HTERT RPE-1 (cell line): ENCODE data around the gene FMNL2.
"Not testable (repeated sequence)": the region's sequence is repeated elsewhere in the genome, so short reads cannot be mapped to it uniquely, and the experiment has no call there.

ENCODE experiments used
- in situ Hi-C: fragments of 300-500 bp; cut with MboI; formaldehyde crosslinking; loops from 4 replicates; pipeline ENCODE4 v1.14.3; 2020; ENCODE audit warnings: low sequenced_read_pairs

FMNL2 gene

DNA sequence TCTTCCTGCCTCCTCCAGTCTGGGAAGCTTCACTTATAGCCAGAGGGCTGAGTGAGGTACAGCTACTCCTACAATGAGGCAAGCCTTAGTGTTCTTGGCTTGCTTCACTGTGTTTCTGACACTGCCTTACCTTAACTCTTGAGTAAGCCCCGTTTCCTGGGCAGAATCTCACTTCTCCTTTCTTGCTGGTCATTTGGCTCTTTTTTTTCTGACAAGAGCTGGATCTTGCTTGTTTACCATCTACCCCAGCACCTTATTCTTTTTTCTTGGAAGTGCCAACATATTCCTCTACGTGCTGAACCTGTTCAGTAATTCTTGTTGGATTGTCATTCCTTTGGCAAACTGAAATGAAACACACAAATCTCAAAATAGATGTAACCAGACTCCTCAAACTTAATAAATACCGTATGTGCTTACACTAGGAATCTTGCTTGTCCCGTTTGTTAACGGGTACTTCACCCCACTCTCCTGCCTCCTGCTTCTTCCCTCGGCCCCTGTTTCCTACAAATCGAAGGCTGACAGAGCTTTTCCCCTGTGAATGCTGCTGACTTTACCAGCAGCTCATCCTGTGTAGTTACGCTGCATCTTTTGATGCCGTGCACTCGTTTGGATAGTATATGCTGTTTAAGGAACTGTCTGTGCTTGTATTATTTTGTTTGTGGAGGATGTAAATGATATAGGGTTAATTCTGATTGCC lies 132.2 kb downstream of the FMNL2 start:
- in situ Hi-C loops = no loop called here

- in situ Hi-C loops = no loop called here
Measured at GRCh38 chr2:152467677-152468410, 132.9 kb downstream of the FMNL2 start.

- in situ Hi-C loops = no loop called here
Measured at GRCh38 chr2:152468899-152469692, 134.1 kb downstream of the FMNL2 start.

- in situ Hi-C loops = no loop called here
Measured at GRCh38 chr2:152470861-152471854, 136.2 kb downstream of the FMNL2 start.

GRCh38 chr2:152472481-152472887 lies 137.5 kb downstream of the FMNL2 start:
- in situ Hi-C loops = no loop called here

GRCh38 chr2:152473151-152473857 lies 138.3 kb downstream of the FMNL2 start:
- in situ Hi-C loops = no loop called here

- in situ Hi-C loops = not testable (repeated sequence)
Measured at GRCh38 chr2:152474523-152474922, 139.5 kb downstream of the FMNL2 start.

- in situ Hi-C loops = no loop called here
Measured at GRCh38 chr2:152475982-152476381, 141.0 kb downstream of the FMNL2 start.

- in situ Hi-C loops = no loop called here
Measured at GRCh38 chr2:152477347-152478092, 142.5 kb downstream of the FMNL2 start.

DNA sequence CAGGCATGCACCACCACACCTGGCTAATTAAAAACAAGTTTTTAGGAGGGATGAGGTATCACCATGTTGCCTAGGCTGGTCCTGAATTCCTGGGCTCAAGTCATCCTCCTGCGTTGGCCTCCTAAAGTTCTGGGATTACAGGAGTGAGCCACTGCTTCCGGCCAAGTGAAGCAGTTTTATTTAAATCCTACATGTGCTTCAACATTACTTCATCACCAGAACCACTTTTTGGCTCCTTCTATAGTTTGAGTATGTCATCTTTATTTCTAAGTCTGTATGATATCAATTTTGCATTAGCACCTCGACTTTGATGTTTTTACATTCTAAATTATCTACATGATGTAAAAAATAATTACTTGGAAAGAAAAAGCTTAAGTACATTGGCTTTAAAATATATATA lies 144.3 kb downstream of the FMNL2 start:
- in situ Hi-C loops = no loop called here

DNA sequence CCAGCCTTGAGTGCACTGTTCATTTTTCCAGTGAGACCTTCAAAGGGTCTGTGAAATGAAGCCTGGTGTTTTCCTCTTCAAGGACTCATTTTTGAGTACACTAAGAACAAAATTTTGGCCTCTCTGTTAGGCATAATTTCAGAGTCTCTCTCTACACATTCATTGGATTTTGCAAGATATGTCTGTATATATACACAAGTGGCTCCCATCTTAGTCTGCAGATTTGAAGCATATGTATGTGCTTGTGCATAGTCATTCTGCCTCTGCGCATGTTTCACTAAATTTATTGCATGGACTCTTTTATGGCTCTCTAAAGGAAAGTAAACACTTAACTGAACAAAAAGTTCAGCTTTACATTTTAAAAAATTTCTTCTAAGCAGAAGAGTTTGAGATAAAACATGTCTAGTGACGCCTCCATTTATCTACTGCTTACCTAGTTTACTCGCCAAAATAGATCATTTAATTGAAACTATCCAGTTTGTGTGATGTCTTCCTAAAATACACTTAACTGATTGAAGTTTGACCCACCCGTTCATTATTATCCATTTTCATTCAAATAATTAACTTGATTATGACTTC lies 145.9 kb downstream of the FMNL2 start:
- in situ Hi-C loops = no loop called here

GRCh38 chr2:152481881-152482583 lies 147.1 kb downstream of the FMNL2 start:
- in situ Hi-C loops = no loop called here

DNA sequence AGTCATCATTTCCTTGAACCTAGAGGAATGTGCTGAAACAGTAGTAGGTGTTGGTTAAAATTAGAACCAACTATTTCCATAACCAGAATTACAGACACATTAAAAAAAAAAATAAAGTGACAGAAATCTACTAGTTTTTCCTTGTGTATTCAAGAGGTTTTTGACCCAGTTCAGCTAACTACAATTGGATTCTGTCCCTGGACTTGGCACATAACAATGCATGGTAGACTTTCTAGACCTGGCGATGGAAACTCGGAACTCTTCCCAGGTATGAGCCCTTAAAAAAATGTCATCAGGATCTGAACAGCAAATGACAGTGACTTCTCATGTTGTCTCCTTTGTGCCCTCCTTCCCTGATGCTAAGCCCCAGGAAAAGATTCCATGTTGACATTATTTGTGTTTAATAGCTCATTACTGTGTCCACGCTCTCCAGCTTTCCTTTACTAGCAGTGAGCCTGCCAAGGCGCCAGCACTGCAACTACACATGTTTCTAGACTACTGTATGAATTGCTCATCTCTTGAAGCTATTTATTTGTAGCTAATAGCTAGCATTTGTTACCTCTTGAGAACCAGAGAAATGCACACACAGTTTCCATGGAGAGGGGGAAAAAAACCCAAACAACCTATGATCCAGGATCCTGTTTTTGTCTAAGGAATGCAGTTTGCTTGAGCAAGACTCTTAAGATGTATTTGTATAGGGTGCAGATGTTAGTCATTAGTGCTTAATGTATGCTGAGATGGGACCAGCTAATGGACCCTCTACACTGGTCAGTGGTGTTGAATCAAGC lies 148.5 kb downstream of the FMNL2 start:
- in situ Hi-C loops = no loop called here

DNA sequence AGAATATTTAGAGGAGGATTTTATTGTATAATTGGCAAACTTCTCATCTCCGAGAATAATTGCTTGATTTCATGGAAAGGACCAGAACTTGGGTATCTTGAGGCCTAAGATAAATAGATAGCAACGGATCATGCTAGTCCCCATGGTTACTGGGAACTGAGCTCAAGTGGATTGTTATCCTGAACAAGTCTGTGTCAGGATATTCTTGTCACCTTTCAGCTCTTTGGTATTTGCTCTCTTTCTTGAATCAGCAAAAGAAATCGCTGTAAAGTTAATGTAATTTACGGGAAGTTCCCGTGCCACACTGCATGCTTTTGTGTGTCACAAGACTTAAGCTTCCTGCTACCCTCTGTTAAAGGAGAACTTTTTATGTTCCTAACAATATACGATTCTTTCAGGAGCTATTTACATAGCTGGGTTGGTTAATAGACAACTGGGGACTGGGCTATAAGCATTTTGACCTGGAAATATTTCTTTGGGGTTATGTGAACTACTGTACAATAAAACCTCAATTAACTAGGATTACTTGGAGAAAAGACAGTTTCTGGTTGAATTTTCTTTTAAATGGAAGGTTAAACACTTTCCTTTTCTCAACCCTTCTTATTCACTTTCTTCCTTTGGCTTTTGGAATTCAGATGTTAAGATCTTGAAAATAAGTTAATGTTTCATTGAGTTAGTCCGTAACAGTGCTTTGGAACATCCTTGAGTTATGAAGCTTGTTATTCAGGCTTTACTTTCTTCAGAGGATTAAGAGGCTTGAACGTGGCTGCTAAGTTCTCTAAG lies 151.2 kb downstream of the FMNL2 start:
- in situ Hi-C loops = no loop called here

- in situ Hi-C loops = no loop called here
Measured at GRCh38 chr2:152486737-152487400, 151.9 kb downstream of the FMNL2 start.

DNA sequence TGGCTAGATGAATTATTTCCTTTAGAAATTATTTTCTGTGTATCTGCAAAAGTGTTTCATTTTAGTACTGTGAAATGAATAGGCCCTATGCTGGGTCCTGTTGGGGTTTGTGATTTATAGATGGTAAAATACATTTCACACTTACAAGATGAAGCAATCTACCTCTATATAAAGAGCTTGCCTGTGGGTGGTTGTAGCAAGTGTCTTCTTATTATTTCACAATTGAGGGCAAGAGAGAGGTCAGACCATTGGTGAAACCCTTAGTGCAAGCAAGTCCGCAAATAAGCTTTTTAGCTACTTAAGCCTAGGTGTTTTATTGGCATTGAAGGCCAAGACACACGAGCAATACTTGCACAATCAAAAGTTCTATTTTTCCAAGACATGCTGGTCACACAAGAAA lies 153.1 kb downstream of the FMNL2 start:
- in situ Hi-C loops = no loop called here
